K562 (cell line): ENCODE results near the gene TFEB. TPM values are rescaled to one million over a fixed set of nuclear protein-coding genes. Genes with fewer than 3 reads are reported as not detected.

Experiments
- ATAC-seq: fragments of 200-7000 bp; cut with Tn5 transposase; 3 replicates; pipeline ENCODE4 v1.9.1; 2020; ENCODE audit warnings: moderate library complexity
- BruUV-seq: library from RNA; stranded (reverse); fragments of 400-500 nt; replicated peaks from 2 replicates; lab custom pipeline; 2021; lab: Mats Ljungman, UMichigan
- CTCF ChIA-PET: fragments of 300-600 bp; formaldehyde crosslinking; extraction: SDS; loops from one replicate; lab custom pipeline; 2021; ENCODE audit warnings: low intra/inter-chr PET ratio; lab: Yijun Ruan, JAX
- POLR2A ChIA-PET: fragments of 300-600, 350-650 bp; sonication (Branson Sonifier 250); formaldehyde crosslinking; extraction: SDS; loops from one replicate; lab custom pipeline; 2021; ENCODE audit warnings: antibody characterized with exemption, inconsistent platforms; lab: Yijun Ruan, JAX
- DNase-seq, 4 experiments: peaks; one replicate each; pipeline versions ENCODE4 v3.0.0 to v3.0.0-alpha.2; 2011 to 2018; ENCODE audit warnings: low spot score in 3 of 4, mixed read lengths in 3 of 4; ENCODE audit errors: extremely low read depth in 1 of 4
- FAIRE-seq: peaks from 2 replicates; lab custom pipeline; 2011; peaks lifted over from hg19 to GRCh38; lab: Jason Lieb, UNC
- H2AFZ ChIP-seq: 2 replicates; pipeline ENCODE4 v1.6.0; 2011; ENCODE audit warnings: low read depth, low read length, control low read depth, inconsistent platforms
- H3K27ac ChIP-seq: fragments of 200-600 bp; 3 replicates; pipeline ENCODE4 v1.8.0; 2011; ENCODE audit warnings: low read depth, mild to moderate bottlenecking, control low read depth, inconsistent platforms, low read length, moderate library complexity, mixed read lengths; ENCODE audit errors: extremely low read depth
- H3K27me3 ChIP-seq, 2 experiments: fragments of 300-600 bp in 1 of 2; 2 replicates in 1 of 2; 3 replicates in 1 of 2; pipeline versions ENCODE4 v1.6.0 to v1.8.0; 2011; ENCODE audit warnings: inconsistent platforms in 2 of 2, low read length in 2 of 2, mild to moderate bottlenecking in 1 of 2, mixed read lengths in 1 of 2, moderate library complexity in 1 of 2; ENCODE audit not compliant: control insufficient read depth in 2 of 2, insufficient read depth in 2 of 2
- H3K36me3 ChIP-seq: fragments of 300-600 bp; 3 replicates; pipeline ENCODE4 v1.8.0; 2011; ENCODE audit warnings: mild to moderate bottlenecking, low read length, inconsistent platforms; ENCODE audit not compliant: control insufficient read depth, insufficient read depth
- H3K4me1 ChIP-seq, 2 experiments: fragments of 200-600 bp in 1 of 2; replicated peaks in 1 of 2; 2 replicates in 1 of 2; 3 replicates in 1 of 2; pipeline versions ENCODE4 v1.5.1 to v1.8.0; 2011; ENCODE audit warnings: inconsistent platforms in 2 of 2, low read length in 2 of 2, mild to moderate bottlenecking in 1 of 2, mixed read lengths in 1 of 2, moderate library complexity in 1 of 2; ENCODE audit not compliant: control insufficient read depth in 2 of 2, insufficient read depth in 2 of 2
- H3K4me2 ChIP-seq: 2 replicates; pipeline ENCODE4 v1.6.1; 2011; ENCODE audit warnings: low read length, control low read depth, inconsistent platforms, mixed read lengths; ENCODE audit not compliant: insufficient read depth
- H3K4me3 ChIP-seq: fragments of 200-600 bp; sonication (generic), shearing (Covaris generic); 2 replicates; pipeline ENCODE4 v1.5.1; 2016; ENCODE audit warnings: control low read depth, inconsistent platforms
- H3K79me2 ChIP-seq: fragments of 200-600 bp; 3 replicates; pipeline ENCODE4 v1.8.0; 2011; ENCODE audit warnings: low read length, inconsistent platforms; ENCODE audit not compliant: control insufficient read depth, insufficient read depth
- H3K9ac ChIP-seq, 2 experiments: 2 replicates each; pipeline versions ENCODE4 v1.6.0 to v1.6.1; 2011; ENCODE audit warnings: low read depth in 2 of 2, low read length in 2 of 2, control low read depth in 1 of 2, inconsistent platforms in 1 of 2, mild to moderate bottlenecking in 1 of 2, mixed read lengths in 1 of 2; ENCODE audit not compliant: insufficient read depth in 1 of 2
- H3K9me1 ChIP-seq: one replicate; pipeline ENCODE4 v1.6.0; 2011; ENCODE audit warnings: inconsistent platforms, mild to moderate bottlenecking, low read length, moderate library complexity; ENCODE audit not compliant: control insufficient read depth, insufficient read depth
- H3K9me3 ChIP-seq: replicated peaks from 2 replicates; pipeline ENCODE4 v1.5.1; 2011; ENCODE audit warnings: low read depth, low read length, inconsistent platforms; ENCODE audit not compliant: control insufficient read depth, insufficient read depth
- H4K20me1 ChIP-seq: replicated peaks from 2 replicates; pipeline ENCODE4 v1.6.1; 2011; ENCODE audit warnings: low read length, inconsistent platforms, mixed read lengths; ENCODE audit not compliant: control insufficient read depth, insufficient read depth
- CBX5 ChIP-seq: IDR thresholded peaks from 2 replicates; pipeline ENCODE4 v1.6.1; 2014; ENCODE audit warnings: low read depth, borderline replicate concordance
- CEBPB ChIP-seq: fragments of 450-650 bp; IDR thresholded peaks from 2 replicates; pipeline ENCODE4 v1.6.1; 2016; ENCODE audit warnings: missing genetic modification characterization, missing compliant biosample characterization
- CEBPG ChIP-seq, 3 experiments: fragments of 200-800 bp in 1 of 3; sonication (Bioruptor generic) in 1 of 3; sonication (generic) in 1 of 3; formaldehyde crosslinking in 1 of 3; IDR thresholded peaks in 2 of 3; conservative IDR thresholded peaks in 1 of 3; 2 replicates each; pipeline versions ENCODE4 v1.6.1 to v1.8.0; 2016 to 2022; ENCODE audit warnings: missing compliant biosample characterization in 2 of 3, missing genetic modification characterization in 2 of 3, mild to moderate bottlenecking in 1 of 3, missing genetic modification reagents in 1 of 3
- WGBS: fragments of 100-300 bp; shearing (Covaris generic); methylation state at CpG from one replicate; pipeline ENCODE4 v1.1.6; 2016; ENCODE audit warnings: low coverage, mixed read lengths; ENCODE audit not compliant: insufficient coverage; ENCODE audit errors: missing lambda C conversion rate; 5-methylcytosine and 5-hydroxymethylcytosine counted together
- in situ Hi-C: fragments of 300-500 bp; cut with MboI; formaldehyde crosslinking; loops from 4 replicates; pipeline ENCODE4 v1.15.0; 2018; ENCODE audit warnings: inconsistent platforms, mixed read lengths
- intact Hi-C: fragments of 100-400 bp; cut with micrococcal nuclease; formaldehyde crosslinking; loops from 2 replicates; pipeline ENCODE4 v1.14.2; 2022
- polyA plus RNA-seq, 8 experiments: library from polyadenylated mRNA; depleted of rRNA in 4 of 8; stranded (reverse) in 5 of 8; unstranded in 3 of 8; fragments of >200 nt; fragmentation: Nextera tagmentation in 2 of 8; fragmentation: Illumina TruSeq in 1 of 8; extraction: Ambion mirVana in 2 of 8; extraction: Trizol in 1 of 8; gene quantifications; 2 replicates each; pipeline versions ENCODE4 v1.2.1 to v1.2.3, GENCODE V29; 2011 to 2014; ENCODE audit warnings: inconsistent platforms in 1 of 8, missing spikeins in 1 of 8
- total RNA-seq, 7 experiments: library from RNA; depleted of rRNA in 6 of 7; stranded (reverse); fragments of >200 nt in 6 of 7; fragmentation: Illumina TruSeq in 2 of 7; extraction: Trizol in 2 of 7; gene quantifications; 2 replicates each; pipeline versions ENCODE4 v1.2.1 to v1.2.3, GENCODE V29; 2011 to 2021; ENCODE audit warnings: low replicate concordance in 1 of 7

Gene TFEB
- total and polyA plus RNA-seq, 9 of the 15 experiments (the other 6 are each of a cell fraction or from before 2014, with no cell fraction given) = 0.04 to 4.7 (median 2.0) TPM

DNA sequence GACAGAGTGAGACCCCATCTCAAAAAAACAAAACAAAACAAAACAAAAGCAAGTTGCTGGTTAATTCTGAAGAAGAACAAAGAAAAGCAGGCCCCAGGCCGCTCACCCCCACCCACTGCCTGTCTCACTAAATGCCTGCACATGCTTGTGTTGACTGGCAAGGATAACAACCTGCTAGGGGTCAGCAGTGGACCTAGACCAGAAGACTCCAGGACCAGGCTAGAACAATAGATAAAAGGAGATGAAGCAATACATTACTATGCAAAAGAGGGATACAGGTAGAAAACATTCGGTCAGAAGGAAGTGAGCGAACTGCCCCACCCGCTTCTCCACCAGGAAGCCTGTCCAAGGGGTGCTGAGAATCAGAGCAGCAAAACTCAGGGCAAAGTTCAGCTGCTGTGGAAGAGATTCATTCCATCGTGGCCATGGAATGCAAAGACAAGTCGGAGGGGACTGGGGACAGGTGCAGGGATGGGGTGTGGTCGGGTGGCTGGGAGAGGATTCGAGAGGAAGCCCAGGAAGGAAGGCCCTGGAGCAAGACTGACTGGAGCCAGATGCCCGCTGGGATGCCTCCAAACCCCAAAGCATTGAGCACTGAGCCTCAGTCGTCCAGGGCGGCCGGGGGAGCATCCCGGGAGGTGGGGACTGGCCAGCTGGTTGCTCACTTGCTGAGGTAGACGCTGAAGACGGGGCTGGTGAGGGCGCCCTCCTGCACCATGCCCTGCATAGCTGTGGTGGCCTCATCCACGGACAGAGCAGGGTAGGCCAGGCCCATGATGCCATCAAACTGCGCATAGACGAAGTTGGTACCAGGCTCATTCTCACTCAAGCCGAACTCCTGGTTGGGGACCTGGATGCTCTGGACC, 6.5 kb upstream of the TFEB start:
- Histone ChIP-seq H3K9ac (no peak overlapping the region), H3K79me2 (no peaks in the 10 kb centered on the region), H3K9me3 (no peaks in the 10 kb centered on the region), H3K4me2 (no peak overlapping the region), H3K9me1 (no peaks in the 10 kb centered on the region), H3K4me1 (peaks cover under 1 to 10% of the 10 kb centered on the region in 2 experiments; a peak in 3 of 5 replicates), H3K4me3 (no peak overlapping the region), H3K27ac (no peak overlapping the region), H2AFZ (no peak overlapping the region), H3K36me3 (no peaks in the 10 kb centered on the region), H3K27me3 (peaks cover 29 to 52% of the 10 kb centered on the region in 2 experiments; a peak in 4 of 5 replicates), H4K20me1 (no peaks in the 10 kb centered on the region; the same call in none of the 2 replicates)
- intact Hi-C loops (no loop called here), in situ Hi-C loops (no loop called here)
- TF ChIP-seq CBX5 = no peak
- no peak for TF ChIP-seq CEBPG (CRISPR knock-in tag; IDR thresholded peaks at IDR 0.05)
- TF ChIP-seq CEBPG (tag; conservative IDR thresholded peaks at IDR 0.05 in 1 of 2, IDR thresholded peaks at IDR 0.05 in 1 of 2) = peak; percentile 31 to 38; a peak in 1 of 4 replicates
- peak; percentile 65 for TF ChIP-seq CEBPB (tag)
- POLR2A ChIA-PET = interaction anchor here (0.6 kb wide), 1 partner anchor 8 kb away, joined by 3 read pairs; no protein-coding TSS in a partner anchor
- DNase-seq (no peak), FAIRE-seq (no peak), ATAC-seq (no peak)
- WGBS = 13% methylated on average over 20 of the region's 20 CpGs
- BruUV-seq = no TSS peak
- CTCF ChIA-PET = no interaction called here
